ENCODE results near the gene GALK1. TPM values are rescaled to one million over a fixed set of nuclear protein-coding genes. Genes with fewer than 3 reads are reported as not detected.
A peak's percentile ranks its signal among the peaks of the same experiment; 100 is the strongest.

The GALK1 gene
- total and polyA plus RNA-seq, 2 of the 13 experiments (the other 11 are each of a cell fraction or from before 2014, with no cell fraction given) = 59.9 to 93.6 TPM

DNA sequence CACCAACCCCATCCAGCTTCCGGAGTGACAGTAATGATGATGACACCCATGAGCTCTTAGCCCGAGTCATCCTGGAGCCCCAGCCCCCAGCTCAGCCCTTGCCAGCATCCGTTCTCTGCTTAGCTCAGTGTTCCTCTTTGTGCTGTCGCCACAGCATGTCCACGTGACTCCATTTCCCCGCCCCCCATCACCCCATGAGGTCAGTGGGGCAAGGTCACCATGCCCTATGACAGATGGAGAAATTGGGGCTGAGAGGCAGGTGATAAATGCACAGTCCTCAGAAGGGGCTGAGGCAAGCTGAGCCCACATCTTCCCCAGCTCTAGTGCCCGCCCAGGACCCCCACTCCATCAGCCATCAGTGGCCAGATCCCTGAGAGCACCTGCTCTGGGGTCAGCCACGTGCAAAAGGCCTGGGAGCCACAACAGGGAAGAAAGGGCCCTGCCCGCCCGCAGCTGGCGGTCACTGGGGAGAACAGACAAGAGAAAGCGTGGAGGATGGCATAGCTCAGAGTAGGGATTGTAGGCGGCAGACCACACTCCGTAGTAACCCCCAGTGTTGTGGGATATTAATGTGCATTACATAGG, 26.7 kb downstream of the GALK1 start (continued):
- TF ChIP-seq, protein P1, sequence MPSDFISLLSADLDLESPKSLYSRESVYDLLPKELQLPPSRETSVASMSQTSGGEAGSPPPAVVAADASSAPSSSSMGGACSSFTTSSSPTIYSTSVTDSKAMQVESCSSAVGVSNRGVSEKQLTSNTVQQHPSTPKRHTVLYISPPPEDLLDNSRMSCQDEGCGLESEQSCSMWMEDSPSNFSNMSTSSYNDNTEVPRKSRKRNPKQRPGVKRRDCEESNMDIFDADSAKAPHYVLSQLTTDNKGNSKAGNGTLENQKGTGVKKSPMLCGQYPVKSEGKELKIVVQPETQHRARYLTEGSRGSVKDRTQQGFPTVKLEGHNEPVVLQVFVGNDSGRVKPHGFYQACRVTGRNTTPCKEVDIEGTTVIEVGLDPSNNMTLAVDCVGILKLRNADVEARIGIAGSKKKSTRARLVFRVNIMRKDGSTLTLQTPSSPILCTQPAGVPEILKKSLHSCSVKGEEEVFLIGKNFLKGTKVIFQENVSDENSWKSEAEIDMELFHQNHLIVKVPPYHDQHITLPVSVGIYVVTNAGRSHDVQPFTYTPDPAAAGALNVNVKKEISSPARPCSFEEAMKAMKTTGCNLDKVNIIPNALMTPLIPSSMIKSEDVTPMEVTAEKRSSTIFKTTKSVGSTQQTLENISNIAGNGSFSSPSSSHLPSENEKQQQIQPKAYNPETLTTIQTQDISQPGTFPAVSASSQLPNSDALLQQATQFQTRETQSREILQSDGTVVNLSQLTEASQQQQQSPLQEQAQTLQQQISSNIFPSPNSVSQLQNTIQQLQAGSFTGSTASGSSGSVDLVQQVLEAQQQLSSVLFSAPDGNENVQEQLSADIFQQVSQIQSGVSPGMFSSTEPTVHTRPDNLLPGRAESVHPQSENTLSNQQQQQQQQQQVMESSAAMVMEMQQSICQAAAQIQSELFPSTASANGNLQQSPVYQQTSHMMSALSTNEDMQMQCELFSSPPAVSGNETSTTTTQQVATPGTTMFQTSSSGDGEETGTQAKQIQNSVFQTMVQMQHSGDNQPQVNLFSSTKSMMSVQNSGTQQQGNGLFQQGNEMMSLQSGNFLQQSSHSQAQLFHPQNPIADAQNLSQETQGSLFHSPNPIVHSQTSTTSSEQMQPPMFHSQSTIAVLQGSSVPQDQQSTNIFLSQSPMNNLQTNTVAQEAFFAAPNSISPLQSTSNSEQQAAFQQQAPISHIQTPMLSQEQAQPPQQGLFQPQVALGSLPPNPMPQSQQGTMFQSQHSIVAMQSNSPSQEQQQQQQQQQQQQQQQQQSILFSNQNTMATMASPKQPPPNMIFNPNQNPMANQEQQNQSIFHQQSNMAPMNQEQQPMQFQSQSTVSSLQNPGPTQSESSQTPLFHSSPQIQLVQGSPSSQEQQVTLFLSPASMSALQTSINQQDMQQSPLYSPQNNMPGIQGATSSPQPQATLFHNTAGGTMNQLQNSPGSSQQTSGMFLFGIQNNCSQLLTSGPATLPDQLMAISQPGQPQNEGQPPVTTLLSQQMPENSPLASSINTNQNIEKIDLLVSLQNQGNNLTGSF (CRISPR knock-in tag; IDR thresholded peaks at IDR 0.05) = no peak
- no peak for TF ChIP-seq ZMAT3 (CRISPR knock-in tag; conservative IDR thresholded peaks at IDR 0.05)
- TF ChIP-seq ZNF660 (CRISPR knock-in tag; IDR thresholded peaks at IDR 0.05; ENCODE audit: borderline replicate concordance, low read depth) = no peak
- TF ChIP-seq, protein P2, sequence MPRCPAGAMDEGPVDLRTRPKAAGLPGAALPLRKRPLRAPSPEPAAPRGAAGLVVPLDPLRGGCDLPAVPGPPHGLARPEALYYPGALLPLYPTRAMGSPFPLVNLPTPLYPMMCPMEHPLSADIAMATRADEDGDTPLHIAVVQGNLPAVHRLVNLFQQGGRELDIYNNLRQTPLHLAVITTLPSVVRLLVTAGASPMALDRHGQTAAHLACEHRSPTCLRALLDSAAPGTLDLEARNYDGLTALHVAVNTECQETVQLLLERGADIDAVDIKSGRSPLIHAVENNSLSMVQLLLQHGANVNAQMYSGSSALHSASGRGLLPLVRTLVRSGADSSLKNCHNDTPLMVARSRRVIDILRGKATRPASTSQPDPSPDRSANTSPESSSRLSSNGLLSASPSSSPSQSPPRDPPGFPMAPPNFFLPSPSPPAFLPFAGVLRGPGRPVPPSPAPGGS (CRISPR knock-in tag; IDR thresholded peaks at IDR 0.05) = no peak
- TF ChIP-seq ZNF256 (CRISPR knock-in tag; conservative IDR thresholded peaks at IDR 0.05) = no peak
- no peak for TF ChIP-seq NFE2L2 (IDR thresholded peaks at IDR 0.05; ENCODE audit: low read length)
- TF ChIP-seq TSC22D2 (CRISPR knock-in tag; IDR thresholded peaks at IDR 0.05; ENCODE audit: borderline replicate concordance) = no peak
- TF ChIP-seq MTF1 (CRISPR knock-in tag; IDR thresholded peaks at IDR 0.05) = no peak
- peak; percentile 70 for TF ChIP-seq MEF2D (CRISPR knock-in tag; IDR thresholded peaks at IDR 0.05)
- peak; percentile 34; the same call in 1 of the 2 replicates for TF ChIP-seq ATF7 (IDR thresholded peaks at IDR 0.05)
- TF ChIP-seq ATF7 (CRISPR knock-in tag; IDR thresholded peaks at IDR 0.05) = 0 out of 2 replicates have a peak, but pooled peaks have one; percentile 50
- no peak for TF ChIP-seq SCMH1 (CRISPR knock-in tag; IDR thresholded peaks at IDR 0.05; ENCODE audit: borderline replicate concordance)
- TF ChIP-seq ZFP91 (CRISPR knock-in tag; IDR thresholded peaks at IDR 0.05; ENCODE audit: borderline replicate concordance) = peak; percentile 55; the same call in 1 of the 2 replicates
- no peak for TF ChIP-seq ZUFSP (CRISPR knock-in tag; IDR thresholded peaks at IDR 0.05; ENCODE audit: borderline replicate concordance)
- TF ChIP-seq FOXJ3 (CRISPR knock-in tag; IDR thresholded peaks at IDR 0.05; ENCODE audit: borderline replicate concordance) = no peak
- TF ChIP-seq ZKSCAN5 (CRISPR knock-in tag; IDR thresholded peaks at IDR 0.05) = no peak
- TF ChIP-seq CENPX (CRISPR knock-in tag; IDR thresholded peaks at IDR 0.05) = no peak
- TF ChIP-seq ARID2 (CRISPR knock-in tag; IDR thresholded peaks at IDR 0.05; ENCODE audit: borderline replicate concordance) = no peak
- no peak for TF ChIP-seq ZNF317 (CRISPR knock-in tag; IDR thresholded peaks at IDR 0.05)
- no peak for TF ChIP-seq NKX3-1 (CRISPR knock-in tag; IDR thresholded peaks at IDR 0.05)
- no peak for TF ChIP-seq ZNF598 (CRISPR knock-in tag; IDR thresholded peaks at IDR 0.05; ENCODE audit: borderline replicate concordance)

Measured in HepG2 (cell line).